ENCODE measurements around the gene ALB. TPM values are rescaled to one million over a fixed set of nuclear protein-coding genes. Genes with fewer than 3 reads are reported as not detected.

Gene ALB
- total RNA-seq, 1 donor from 2014 or later, result 0.64 TPM

- no peak for TF ChIP-seq CTCF (IDR thresholded peaks at IDR 0.05; ENCODE audit: unreplicated experiment)
- no peaks in the 10 kb centered on the region for H3K36me3 Mint-ChIP-seq (ENCODE audit: low read depth, unreplicated experiment)
- no peak overlapping the region for H3K27ac Mint-ChIP-seq (ENCODE audit: unreplicated experiment)
- no peaks in the 10 kb centered on the region for H3K9me3 Mint-ChIP-seq (ENCODE audit: unreplicated experiment)
- no peak for DNase-seq (ENCODE audit: low spot score)
- H3K4me3 Mint-ChIP-seq (ENCODE audit: unreplicated experiment), result no peak overlapping the region
- H3K4me1 Mint-ChIP-seq (ENCODE audit: unreplicated experiment), result peaks cover 11% of the 10 kb centered on the region
- H3K27me3 Mint-ChIP-seq (ENCODE audit: unreplicated experiment), result peaks cover 2% of the 10 kb centered on the region
Observed at GRCh38 chr4:73452953-73453700, 49.0 kb downstream of the ALB start.

- no peaks in the 10 kb centered on the region for H3K36me3 Mint-ChIP-seq (ENCODE audit: low read depth, unreplicated experiment)
- H3K4me1 Mint-ChIP-seq (ENCODE audit: unreplicated experiment), result peaks cover 11% of the 10 kb centered on the region
- no peak overlapping the region for H3K27ac Mint-ChIP-seq (ENCODE audit: unreplicated experiment)
- peaks cover 2% of the 10 kb centered on the region for H3K27me3 Mint-ChIP-seq (ENCODE audit: unreplicated experiment)
- H3K9me3 Mint-ChIP-seq (ENCODE audit: unreplicated experiment), result no peaks in the 10 kb centered on the region
- TF ChIP-seq CTCF (IDR thresholded peaks at IDR 0.05; ENCODE audit: unreplicated experiment), result no peak
- DNase-seq (ENCODE audit: low spot score), result no peak
- no peak overlapping the region for H3K4me3 Mint-ChIP-seq (ENCODE audit: unreplicated experiment)
Observed at GRCh38 chr4:73453701-73454005, 49.6 kb downstream of the ALB start.

GRCh38 chr4:73454920-73455319 lies 50.8 kb downstream of the ALB start:
- peaks cover 2% of the 10 kb centered on the region for H3K27me3 Mint-ChIP-seq (ENCODE audit: unreplicated experiment)
- no peak overlapping the region for H3K27ac Mint-ChIP-seq (ENCODE audit: unreplicated experiment)
- no peaks in the 10 kb centered on the region for H3K36me3 Mint-ChIP-seq (ENCODE audit: low read depth, unreplicated experiment)
- no peak for DNase-seq (ENCODE audit: low spot score)
- TF ChIP-seq CTCF (IDR thresholded peaks at IDR 0.05; ENCODE audit: unreplicated experiment), result no peak
- H3K9me3 Mint-ChIP-seq (ENCODE audit: unreplicated experiment), result no peaks in the 10 kb centered on the region
- no peak overlapping the region for H3K4me3 Mint-ChIP-seq (ENCODE audit: unreplicated experiment)
- peaks cover 11% of the 10 kb centered on the region for H3K4me1 Mint-ChIP-seq (ENCODE audit: unreplicated experiment)

GRCh38 chr4:73456177-73457022 lies 52.3 kb downstream of the ALB start:
- Mint-ChIP-seq H3K4me3 (ENCODE audit: unreplicated experiment) (no peak overlapping the region), H3K27me3 (ENCODE audit: unreplicated experiment) (peaks cover 2% of the 10 kb centered on the region), H3K36me3 (ENCODE audit: low read depth, unreplicated experiment) (no peaks in the 10 kb centered on the region), H3K9me3 (ENCODE audit: unreplicated experiment) (no peaks in the 10 kb centered on the region), H3K27ac (ENCODE audit: unreplicated experiment) (no peak overlapping the region), H3K4me1 (ENCODE audit: unreplicated experiment) (peaks cover 9% of the 10 kb centered on the region)
- DNase-seq (ENCODE audit: low spot score), result no peak
- no peak for TF ChIP-seq CTCF (IDR thresholded peaks at IDR 0.05; ENCODE audit: unreplicated experiment)
